ENCODE measurements around the gene ELFN1. TPM values are rescaled to one million over a fixed set of nuclear protein-coding genes. Genes with fewer than 3 reads are reported as not detected.

The ELFN1 gene
- total and polyA plus RNA-seq, 2 donors (not counting 3 experiments of a cell fraction or from before 2014, with no cell fraction given): 0.37 to 1.0 TPM

DNA sequence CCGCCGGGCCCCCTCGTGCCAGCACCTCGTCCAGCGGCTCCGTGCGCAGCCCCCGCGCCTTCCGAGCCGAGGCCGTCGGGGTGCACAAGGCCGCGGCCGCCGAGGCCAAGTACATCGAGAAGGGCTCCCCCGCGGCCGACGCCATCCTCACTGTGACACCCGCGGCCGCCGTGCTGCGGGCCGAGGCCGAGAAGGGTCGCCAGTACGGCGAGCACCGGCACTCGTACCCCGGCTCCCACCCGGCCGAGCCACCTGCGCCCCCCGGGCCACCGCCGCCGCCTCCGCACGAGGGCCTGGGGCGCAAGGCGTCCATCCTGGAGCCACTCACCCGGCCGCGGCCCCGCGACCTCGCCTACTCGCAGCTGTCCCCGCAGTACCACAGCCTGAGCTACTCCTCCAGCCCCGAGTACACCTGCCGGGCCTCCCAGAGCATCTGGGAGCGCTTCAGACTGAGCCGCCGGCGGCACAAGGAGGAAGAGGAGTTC lies 76.5 kb downstream of the ELFN1 start:
- H3K4me2 ChIP-seq (ENCODE audit: insufficient read depth, low read length): no peak overlapping the region
- no peaks in the 10 kb centered on the region for H3K9me1 ChIP-seq (replicated peaks; ENCODE audit: control insufficient read depth, extremely low read depth, insufficient read depth, low read length)
- no peak overlapping the region for H3K9ac ChIP-seq (replicated peaks; ENCODE audit: extremely low read depth, insufficient read depth, low read length)
- ChIA-PET CTCF (interaction anchor here (1.0 kb wide), 1 partner anchor 12 kb away, joined by 3 read pairs; no protein-coding TSS in a partner anchor), POLR2A (no interaction called here)
- H3K27ac ChIP-seq (ENCODE audit: insufficient read depth, low read depth, low read length): no peak overlapping the region
- dilution Hi-C loops (cut with MboI; ENCODE audit: extremely low pct_ligation_motif_present, low sequenced_read_pairs): no loop called here
- no peak overlapping the region for H3K4me3 ChIP-seq (replicated peaks in 1 of 3; ENCODE audit: insufficient read depth in 1 of 3, low read depth in 1 of 3, low read length in 3 of 3)
- peaks cover 0 to 3% of the 10 kb centered on the region in 2 experiments for H3K27me3 ChIP-seq (ENCODE audit: control insufficient read depth in 2 of 2, insufficient read depth in 2 of 2, low read length in 2 of 2)
- no peak for FAIRE-seq
- intact Hi-C loops (cut with micrococcal nuclease): no loop called here
- TF ChIP-seq CTCF (IDR thresholded peaks at IDR 0.05; ENCODE audit: extremely low read depth in 1 of 2, insufficient read depth in 1 of 2, low read depth in 1 of 2, low read length in 2 of 2) (no peak), GATA2 (IDR thresholded peaks at IDR 0.05; ENCODE audit: insufficient read depth, insufficient read length, low read depth, low read length) (no peak)
- no peaks in the 10 kb centered on the region for H3K9me3 ChIP-seq (replicated peaks; ENCODE audit: control insufficient read depth, insufficient read depth, low read length)
- no peaks in the 10 kb centered on the region for H4K20me1 ChIP-seq (replicated peaks; ENCODE audit: control insufficient read depth, extremely low read depth, insufficient read depth, low read length)
- H3K79me2 ChIP-seq (ENCODE audit: control insufficient read depth, insufficient read depth, low read length): no peaks in the 10 kb centered on the region
- BruUV-seq (replicated peaks): no TSS peak
- H3K36me3 ChIP-seq (ENCODE audit: control insufficient read depth in 2 of 2, extremely low read depth in 1 of 2, insufficient read depth in 2 of 2, low read length in 2 of 2): no peaks in the 10 kb centered on the region
- H2AFZ ChIP-seq (ENCODE audit: low read depth, low read length): no peak overlapping the region
- DNase-seq (ENCODE audit: low read depth, low spot score): no peak
- H3K4me1 ChIP-seq (ENCODE audit: control insufficient read depth, extremely low read depth, insufficient read depth, low read length): peaks cover 15% of the 10 kb centered on the region

DNA sequence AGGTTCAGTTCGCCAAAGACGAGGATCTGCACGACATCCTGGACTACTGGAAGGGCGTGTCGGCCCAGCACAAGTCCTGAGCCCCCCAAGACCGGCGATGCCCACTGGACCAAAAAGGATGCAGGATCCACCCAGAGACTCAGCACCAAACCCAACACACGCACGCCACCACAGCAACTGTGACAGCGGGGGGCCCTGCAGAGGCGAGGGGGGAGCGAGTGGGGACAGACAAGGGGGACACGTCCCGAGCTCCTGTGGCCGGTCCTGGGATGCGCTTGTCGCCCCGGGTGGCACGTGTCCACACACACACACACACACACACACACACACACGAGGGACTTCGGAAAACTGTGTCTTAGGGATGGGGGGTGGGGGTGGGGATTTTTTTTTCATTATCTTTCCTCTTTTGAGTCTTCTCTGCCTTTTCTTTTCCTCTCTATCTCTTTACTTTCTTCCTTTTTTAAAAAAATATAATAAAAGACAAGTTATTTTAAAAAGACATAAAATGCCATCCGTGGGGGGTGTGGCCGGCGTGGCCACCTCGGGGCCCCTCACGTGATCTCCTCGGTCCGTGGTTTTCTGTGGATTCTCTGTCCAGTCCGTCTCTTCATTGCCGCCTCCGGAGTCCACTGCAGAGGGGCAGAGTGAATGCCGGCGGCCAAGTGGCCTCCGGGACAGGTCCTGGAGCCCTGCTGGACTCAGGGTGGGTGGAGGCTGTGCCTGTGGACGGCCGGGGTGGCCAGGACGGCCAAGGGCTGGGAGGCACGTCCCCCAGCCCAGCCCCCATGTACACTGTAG lies 77.1 kb downstream of the ELFN1 start:
- H3K4me2 ChIP-seq (ENCODE audit: insufficient read depth, low read length): no peak overlapping the region
- H3K79me2 ChIP-seq (ENCODE audit: control insufficient read depth, insufficient read depth, low read length): no peaks in the 10 kb centered on the region
- no peak overlapping the region for H3K4me3 ChIP-seq (replicated peaks in 1 of 3; ENCODE audit: insufficient read depth in 1 of 3, low read depth in 1 of 3, low read length in 3 of 3)
- DNase-seq (ENCODE audit: low read depth, low spot score): no peak
- intact Hi-C loops (cut with micrococcal nuclease) (no loop called here), dilution Hi-C loops (cut with MboI; ENCODE audit: extremely low pct_ligation_motif_present, low sequenced_read_pairs) (no loop called here)
- BruUV-seq (replicated peaks): no TSS peak
- no peak for FAIRE-seq
- H4K20me1 ChIP-seq (replicated peaks; ENCODE audit: control insufficient read depth, extremely low read depth, insufficient read depth, low read length): no peaks in the 10 kb centered on the region
- CTCF ChIA-PET: interaction anchor here (1.0 kb wide), 1 partner anchor 13 kb away, joined by 3 read pairs; no protein-coding TSS in a partner anchor
- no peak overlapping the region for H3K9ac ChIP-seq (replicated peaks; ENCODE audit: extremely low read depth, insufficient read depth, low read length)
- peaks cover 10% of the 10 kb centered on the region for H3K4me1 ChIP-seq (ENCODE audit: control insufficient read depth, extremely low read depth, insufficient read depth, low read length)
- H3K9me3 ChIP-seq (replicated peaks; ENCODE audit: control insufficient read depth, insufficient read depth, low read length): no peaks in the 10 kb centered on the region
- H3K27me3 ChIP-seq (ENCODE audit: control insufficient read depth in 2 of 2, insufficient read depth in 2 of 2, low read length in 2 of 2): peaks cover 0 to 3% of the 10 kb centered on the region in 2 experiments
- H3K27ac ChIP-seq (ENCODE audit: insufficient read depth, low read depth, low read length): no peak overlapping the region
- no peak overlapping the region for H2AFZ ChIP-seq (ENCODE audit: low read depth, low read length)
- no peak for TF ChIP-seq FOS (IDR thresholded peaks at IDR 0.05; ENCODE audit: borderline replicate concordance, insufficient read depth, low read length)
- TF ChIP-seq CTCF (IDR thresholded peaks at IDR 0.05; ENCODE audit: extremely low read depth in 1 of 2, insufficient read depth in 1 of 2, low read depth in 1 of 2, low read length in 2 of 2): no peak
- no peak for TF ChIP-seq JUN (IDR thresholded peaks at IDR 0.05; ENCODE audit: borderline replicate concordance, insufficient read depth, insufficient read length, low read depth)
- no peak for TF ChIP-seq EZH2 (IDR thresholded peaks at IDR 0.05; ENCODE audit: borderline replicate concordance, low read depth, low read length, severe bottlenecking)
- no peaks in the 10 kb centered on the region for H3K9me1 ChIP-seq (replicated peaks; ENCODE audit: control insufficient read depth, extremely low read depth, insufficient read depth, low read length)
- H3K36me3 ChIP-seq (ENCODE audit: control insufficient read depth in 2 of 2, extremely low read depth in 1 of 2, insufficient read depth in 2 of 2, low read length in 2 of 2): no peaks in the 10 kb centered on the region
- POLR2A ChIA-PET: no interaction called here

Data from endothelial cell of umbilical vein (primary cell).